ENCODE data around the gene CAVIN2. TPM values are rescaled to one million over a fixed set of nuclear protein-coding genes. Genes with fewer than 3 reads are reported as not detected.

The CAVIN2 gene
- total and polyA plus RNA-seq, 2 donors (not counting 3 experiments of a cell fraction or from before 2014, with no cell fraction given): 202 to 260 TPM

DNA sequence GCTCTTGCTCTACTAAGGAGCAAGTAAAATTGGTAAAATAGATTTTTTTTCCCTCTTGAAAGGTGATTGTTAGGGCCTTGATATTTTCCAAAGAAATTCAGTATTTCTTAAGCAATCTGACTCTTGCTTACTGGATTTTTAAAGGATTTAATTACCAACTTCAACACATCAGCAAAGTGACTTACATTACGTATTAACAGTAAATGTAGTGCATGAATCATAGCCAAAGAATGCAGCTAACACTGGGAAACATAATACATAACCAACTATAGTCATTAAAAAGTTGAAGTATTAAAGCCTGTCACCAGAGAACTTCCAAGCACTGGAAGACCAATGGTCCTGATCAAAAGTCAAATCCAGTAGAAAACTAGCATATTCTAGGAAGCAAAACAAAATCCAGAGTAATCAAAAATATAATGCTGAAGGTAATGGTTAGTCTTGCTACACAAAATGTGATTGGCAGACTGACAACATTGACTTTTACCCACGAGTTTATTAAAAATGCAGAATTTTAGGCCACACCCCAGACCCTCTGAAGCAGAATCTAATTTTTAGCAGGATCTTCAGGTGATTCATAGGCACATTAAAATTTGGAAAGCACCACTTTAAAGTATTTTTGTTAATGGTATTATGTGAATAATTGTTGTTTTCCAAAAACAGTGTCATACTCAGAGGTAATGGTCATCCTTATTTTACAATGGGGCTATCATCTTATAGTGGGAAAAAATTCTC is 31.8 kb upstream of the CAVIN2 start:
- no peaks in the 10 kb centered on the region for H3K9me1 ChIP-seq (replicated peaks; ENCODE audit: control insufficient read depth, extremely low read depth, insufficient read depth, low read length)
- no peak overlapping the region for H3K4me3 ChIP-seq (replicated peaks in 1 of 3; ENCODE audit: insufficient read depth in 1 of 3, low read depth in 1 of 3, low read length in 3 of 3)
- peak overlapping the region; percentile 44 for H3K27ac ChIP-seq (ENCODE audit: insufficient read depth, low read depth, low read length)
- H3K4me1 ChIP-seq (ENCODE audit: control insufficient read depth, extremely low read depth, insufficient read depth, low read length): peaks cover 18% of the 10 kb centered on the region
- H3K4me2 ChIP-seq (ENCODE audit: insufficient read depth, low read length): peak overlapping the region; percentile 57
- intact Hi-C loops (cut with micrococcal nuclease): loop anchor here (1.0 kb wide), 3 partner anchors 16 to 49 kb away; no protein-coding TSS in a partner anchor
- DNase-seq (ENCODE audit: low read depth, low spot score) (peak; percentile 91), FAIRE-seq (peak; percentile 67)
- no peaks in the 10 kb centered on the region for H3K36me3 ChIP-seq (ENCODE audit: control insufficient read depth in 2 of 2, extremely low read depth in 1 of 2, insufficient read depth in 2 of 2, low read length in 2 of 2)
- POLR2A ChIA-PET: interaction anchor here (0.7 kb wide), 1 partner anchor 32 kb away, joined by 3 read pairs; the partner anchor contains the start of gene CAVIN2
- no peaks in the 10 kb centered on the region for H3K79me2 ChIP-seq (ENCODE audit: control insufficient read depth, insufficient read depth, low read length)
- no peaks in the 10 kb centered on the region for H4K20me1 ChIP-seq (replicated peaks; ENCODE audit: control insufficient read depth, extremely low read depth, insufficient read depth, low read length)
- dilution Hi-C loops (cut with MboI; ENCODE audit: extremely low pct_ligation_motif_present, low sequenced_read_pairs): no loop called here
- no peaks in the 10 kb centered on the region for H3K27me3 ChIP-seq (ENCODE audit: control insufficient read depth in 2 of 2, insufficient read depth in 2 of 2, low read length in 2 of 2)
- peak overlapping the region; percentile 29 for H3K9ac ChIP-seq (replicated peaks; ENCODE audit: extremely low read depth, insufficient read depth, low read length)
- no peak for TF ChIP-seq MYC (IDR thresholded peaks at IDR 0.05; ENCODE audit: low read depth, low read length)
- peak; percentile 76 for TF ChIP-seq FOS (IDR thresholded peaks at IDR 0.05; ENCODE audit: borderline replicate concordance, insufficient read depth, low read length)
- TF ChIP-seq JUN (IDR thresholded peaks at IDR 0.05; ENCODE audit: borderline replicate concordance, insufficient read depth, insufficient read length, low read depth): peak; percentile 92
- H3K9me3 ChIP-seq (replicated peaks; ENCODE audit: control insufficient read depth, insufficient read depth, low read length): no peaks in the 10 kb centered on the region
- CTCF ChIA-PET: interaction anchor here (0.7 to 1.8 kb wide), 4 partner anchors 9 to 284 kb away, joined by 3 to 9 read pairs (median 6); no protein-coding TSS in a partner anchor
- BruUV-seq (replicated peaks): TSS peak; percentile 92
- no peak overlapping the region for H2AFZ ChIP-seq (ENCODE audit: low read depth, low read length)

DNA sequence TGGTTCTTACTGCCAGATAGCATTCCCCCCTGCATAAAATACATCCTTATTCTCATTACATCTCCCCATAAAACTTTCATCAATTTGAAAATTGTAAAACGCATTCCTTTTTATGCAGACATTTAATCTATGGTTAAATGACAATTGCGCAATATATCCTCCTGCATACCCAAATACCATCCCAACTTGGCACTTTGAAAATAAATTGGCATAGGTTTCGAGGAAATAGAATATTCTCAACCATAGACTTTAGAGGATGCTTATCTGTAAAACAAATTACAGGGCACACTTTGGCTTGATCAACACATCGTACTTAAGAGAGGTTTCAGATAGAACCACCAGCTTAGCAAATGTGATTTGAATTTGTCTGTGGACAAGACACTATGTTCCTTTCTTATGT is 31.0 kb upstream of the CAVIN2 start:
- H4K20me1 ChIP-seq (replicated peaks; ENCODE audit: control insufficient read depth, extremely low read depth, insufficient read depth, low read length): no peaks in the 10 kb centered on the region
- H2AFZ ChIP-seq (ENCODE audit: low read depth, low read length): no peak overlapping the region
- H3K79me2 ChIP-seq (ENCODE audit: control insufficient read depth, insufficient read depth, low read length): no peaks in the 10 kb centered on the region
- BruUV-seq (replicated peaks): no TSS peak
- no peak for DNase-seq (ENCODE audit: low read depth, low spot score)
- TF ChIP-seq, protein P1, sequence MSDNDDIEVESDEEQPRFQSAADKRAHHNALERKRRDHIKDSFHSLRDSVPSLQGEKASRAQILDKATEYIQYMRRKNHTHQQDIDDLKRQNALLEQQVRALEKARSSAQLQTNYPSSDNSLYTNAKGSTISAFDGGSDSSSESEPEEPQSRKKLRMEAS (IDR thresholded peaks at IDR 0.05; ENCODE audit: insufficient read depth, insufficient read length): no peak
- TF ChIP-seq MYC (IDR thresholded peaks at IDR 0.05; ENCODE audit: low read depth, low read length): no peak
- no peak for TF ChIP-seq POLR2AphosphoS5 (IDR thresholded peaks at IDR 0.05; ENCODE audit: insufficient read depth, low read depth, low read length)
- TF ChIP-seq EZH2 (IDR thresholded peaks at IDR 0.05; ENCODE audit: borderline replicate concordance, low read depth, low read length, severe bottlenecking): no peak
- TF ChIP-seq, protein P2, sequence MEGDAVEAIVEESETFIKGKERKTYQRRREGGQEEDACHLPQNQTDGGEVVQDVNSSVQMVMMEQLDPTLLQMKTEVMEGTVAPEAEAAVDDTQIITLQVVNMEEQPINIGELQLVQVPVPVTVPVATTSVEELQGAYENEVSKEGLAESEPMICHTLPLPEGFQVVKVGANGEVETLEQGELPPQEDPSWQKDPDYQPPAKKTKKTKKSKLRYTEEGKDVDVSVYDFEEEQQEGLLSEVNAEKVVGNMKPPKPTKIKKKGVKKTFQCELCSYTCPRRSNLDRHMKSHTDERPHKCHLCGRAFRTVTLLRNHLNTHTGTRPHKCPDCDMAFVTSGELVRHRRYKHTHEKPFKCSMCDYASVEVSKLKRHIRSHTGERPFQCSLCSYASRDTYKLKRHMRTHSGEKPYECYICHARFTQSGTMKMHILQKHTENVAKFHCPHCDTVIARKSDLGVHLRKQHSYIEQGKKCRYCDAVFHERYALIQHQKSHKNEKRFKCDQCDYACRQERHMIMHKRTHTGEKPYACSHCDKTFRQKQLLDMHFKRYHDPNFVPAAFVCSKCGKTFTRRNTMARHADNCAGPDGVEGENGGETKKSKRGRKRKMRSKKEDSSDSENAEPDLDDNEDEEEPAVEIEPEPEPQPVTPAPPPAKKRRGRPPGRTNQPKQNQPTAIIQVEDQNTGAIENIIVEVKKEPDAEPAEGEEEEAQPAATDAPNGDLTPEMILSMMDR (IDR thresholded peaks at IDR 0.05; ENCODE audit: extremely low read depth in 1 of 2, insufficient read depth in 1 of 2, low read depth in 1 of 2, low read length in 2 of 2): no peak
- TF ChIP-seq POLR2A (IDR thresholded peaks at IDR 0.05; ENCODE audit: low read depth, low read length): no peak
- no peak for TF ChIP-seq FOS (IDR thresholded peaks at IDR 0.05; ENCODE audit: borderline replicate concordance, insufficient read depth, low read length)
- no peak for TF ChIP-seq JUN (IDR thresholded peaks at IDR 0.05; ENCODE audit: borderline replicate concordance, insufficient read depth, insufficient read length, low read depth)
- no peak for TF ChIP-seq GATA2 (IDR thresholded peaks at IDR 0.05; ENCODE audit: insufficient read depth, insufficient read length, low read depth, low read length)
- peak overlapping the region; percentile 44 for H3K27ac ChIP-seq (ENCODE audit: insufficient read depth, low read depth, low read length)
- FAIRE-seq: no peak
- ChIA-PET POLR2A (no interaction called here), CTCF (interaction anchor here (1.5 to 1.8 kb wide), 3 partner anchors 8 to 285 kb away, joined by 5 to 9 read pairs (median 7); no protein-coding TSS in a partner anchor)
- peaks cover 18% of the 10 kb centered on the region for H3K4me1 ChIP-seq (ENCODE audit: control insufficient read depth, extremely low read depth, insufficient read depth, low read length)
- peak overlapping the region; percentile 29 for H3K9ac ChIP-seq (replicated peaks; ENCODE audit: extremely low read depth, insufficient read depth, low read length)
- no peaks in the 10 kb centered on the region for H3K36me3 ChIP-seq (ENCODE audit: control insufficient read depth in 2 of 2, extremely low read depth in 1 of 2, insufficient read depth in 2 of 2, low read length in 2 of 2)
- no peaks in the 10 kb centered on the region for H3K27me3 ChIP-seq (ENCODE audit: control insufficient read depth in 2 of 2, insufficient read depth in 2 of 2, low read length in 2 of 2)
- no peak overlapping the region for H3K4me2 ChIP-seq (ENCODE audit: insufficient read depth, low read length)
- H3K9me1 ChIP-seq (replicated peaks; ENCODE audit: control insufficient read depth, extremely low read depth, insufficient read depth, low read length): no peaks in the 10 kb centered on the region
- intact Hi-C loops (cut with micrococcal nuclease) (loop anchor here (1.0 kb wide), 3 partner anchors 16 to 49 kb away; no protein-coding TSS in a partner anchor), dilution Hi-C loops (cut with MboI; ENCODE audit: extremely low pct_ligation_motif_present, low sequenced_read_pairs) (no loop called here)
- H3K9me3 ChIP-seq (replicated peaks; ENCODE audit: control insufficient read depth, insufficient read depth, low read length): no peaks in the 10 kb centered on the region
- no peak overlapping the region for H3K4me3 ChIP-seq (replicated peaks in 1 of 3; ENCODE audit: insufficient read depth in 1 of 3, low read depth in 1 of 3, low read length in 3 of 3)
